Raji (cell line): ENCODE results near the gene MAGI1.

Experiments used
- POLR2A ChIP-seq: IDR thresholded peaks from 2 replicates; pipeline ENCODE4 v1.6.1; 2011; ENCODE audit warnings: low read depth, low read length, control low read depth; ENCODE audit not compliant: insufficient read depth

Gene MAGI1

GRCh38 chr3:65875393-65876027 is 163.2 kb downstream of the MAGI1 start:
- no peak for TF ChIP-seq POLR2A

GRCh38 chr3:65873869-65874268 is 164.8 kb downstream of the MAGI1 start:
- TF ChIP-seq POLR2A = no peak

- no peak for TF ChIP-seq POLR2A
Measured at GRCh38 chr3:65873028-65873427, 165.7 kb downstream of the MAGI1 start.

- no peak for TF ChIP-seq POLR2A
Measured at GRCh38 chr3:65871305-65872141, 167.2 kb downstream of the MAGI1 start.

- no peak for TF ChIP-seq POLR2A
Measured at GRCh38 chr3:65869798-65870197, 168.9 kb downstream of the MAGI1 start.

- TF ChIP-seq POLR2A = no peak
Measured at GRCh38 chr3:65867463-65868210, 171.1 kb downstream of the MAGI1 start.

- TF ChIP-seq POLR2A = no peak
Measured at GRCh38 chr3:65864357-65864904, 174.3 kb downstream of the MAGI1 start.

GRCh38 chr3:65861718-65862117 is 177.0 kb downstream of the MAGI1 start:
- TF ChIP-seq POLR2A = no peak

- TF ChIP-seq POLR2A = no peak
Measured at GRCh38 chr3:65858749-65859148, 180.0 kb downstream of the MAGI1 start.

- no peak for TF ChIP-seq POLR2A
Measured at GRCh38 chr3:65857327-65857726, 181.4 kb downstream of the MAGI1 start.

- TF ChIP-seq POLR2A = no peak
Measured at GRCh38 chr3:65856907-65857306, 181.8 kb downstream of the MAGI1 start.

- no peak for TF ChIP-seq POLR2A
Measured at GRCh38 chr3:65855370-65856100, 183.2 kb downstream of the MAGI1 start.

- TF ChIP-seq POLR2A = no peak
Measured at GRCh38 chr3:65854606-65855304, 184.0 kb downstream of the MAGI1 start.

- TF ChIP-seq POLR2A = no peak
Measured at GRCh38 chr3:65851827-65852226, 186.9 kb downstream of the MAGI1 start.
